SK-N-MC (cell line): ENCODE data around the gene SMTNL2.

Source experiments
- EZH2 ChIP-seq: fragments of 200-600 bp; sonication (generic); IDR thresholded peaks from one replicate; pipeline ENCODE4 v1.6.1; 2017; ENCODE audit warnings: antibody characterized with exemption
- FOXP2 ChIP-seq: optimal IDR thresholded peaks from 2 replicates; pipeline ENCODE3; 2011; ENCODE audit warnings: mild to moderate bottlenecking, moderate library complexity; ENCODE audit not compliant: insufficient read depth; ENCODE audit errors: extremely low read length, control extremely low read depth
- POLR2AphosphoS5 ChIP-seq: IDR thresholded peaks from 2 replicates; pipeline ENCODE4 v1.6.1; 2012; ENCODE audit warnings: mild to moderate bottlenecking, low read depth, low read length, borderline replicate concordance

DNA sequence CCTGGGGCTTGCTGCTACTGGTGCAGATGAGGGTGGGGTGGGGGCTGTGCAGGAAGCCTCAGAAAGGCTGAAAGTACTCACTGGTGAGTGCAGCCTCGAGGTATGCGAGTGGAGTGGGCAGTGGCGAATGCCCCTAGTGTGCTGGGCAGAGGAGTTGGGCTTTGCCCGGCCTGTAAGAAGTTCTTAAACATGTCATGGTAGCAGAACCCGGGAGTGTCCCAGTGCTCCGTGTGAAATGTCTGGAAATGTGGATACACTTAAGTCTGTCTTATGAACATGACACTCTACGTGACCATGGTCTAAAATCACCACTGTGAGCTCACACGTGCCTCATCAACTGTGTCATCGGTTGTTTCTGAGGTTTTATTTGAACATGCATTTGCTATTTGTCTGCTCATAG, 1.7 kb downstream of the SMTNL2 start:
- TF ChIP-seq EZH2: no peak
- TF ChIP-seq POLR2AphosphoS5: no peak
- no peak for TF ChIP-seq FOXP2
